ENCODE data around the gene HOXC5. TPM values are rescaled to one million over a fixed set of nuclear protein-coding genes. Genes with fewer than 3 reads are reported as not detected.

HOXC5 gene
- total and polyA plus RNA-seq, 2 donors (not counting 1 experiment from before 2014, with no cell fraction given) = not detected

GRCh38 chr12:54058128-54058768 lies 25.4 kb downstream of the HOXC5 start:
- H3K4me2 ChIP-seq (replicated peaks; ENCODE audit: low read depth, low read length, poor library complexity, severe bottlenecking) = no peak overlapping the region
- 95% methylated on average over 5 of the region's 14 CpGs for WGBS (ENCODE audit: insufficient coverage)
- POLR2A ChIA-PET = no interaction called here

More at GRCh38 chr12:54058128-54058768, 25.4 kb downstream of the HOXC5 start:
- Histone ChIP-seq H2AFZ (ENCODE audit: insufficient read depth, low read depth, low read length, poor library complexity, severe bottlenecking) (no peak overlapping the region), H3K9me3 (ENCODE audit: control extremely low read depth in 1 of 3, control insufficient read depth in 2 of 3, insufficient read depth in 1 of 3, low read length in 2 of 3) (peaks cover 0 to 11% (median 0%) of the 10 kb centered on the region in 3 donors), H3K9ac (ENCODE audit: low read length) (no peak overlapping the region), H3K4me1 (ENCODE audit: control insufficient read depth in 2 of 2, insufficient read depth in 2 of 2, low read length in 2 of 2) (peaks cover 5 to 11% of the 10 kb centered on the region in 2 donors), H3K36me3 (replicated peaks in 1 of 2; ENCODE audit: control extremely low read depth in 1 of 2, control insufficient read depth in 1 of 2, extremely low read depth in 1 of 2, insufficient read depth in 2 of 2, low read length in 1 of 2) (no peaks in the 10 kb centered on the region), H3K27ac (ENCODE audit: low read length in 2 of 2) (no peak overlapping the region), H4K20me1 (ENCODE audit: control insufficient read depth, insufficient read depth, low read length, poor library complexity, severe bottlenecking) (no peaks in the 10 kb centered on the region), H3K27me3 (replicated peaks in 1 of 4; ENCODE audit: control extremely low read depth in 1 of 4, control insufficient read depth in 3 of 4, insufficient read depth in 4 of 4, low read length in 3 of 4) (peaks cover 0 to 50% (median 25%) of the 10 kb centered on the region in 4 experiments), H3K79me2 (ENCODE audit: control insufficient read depth, insufficient read depth, low read length) (no peaks in the 10 kb centered on the region), H3K4me3 (ENCODE audit: control extremely low read depth in 1 of 5, extremely low read depth in 1 of 5, insufficient read depth in 1 of 5, low read depth in 2 of 5, low read length in 4 of 5) (no peak overlapping the region)
- Mint-ChIP-seq H3K27me3 (peaks cover 59% of the 10 kb centered on the region), H3K4me3 (no peak overlapping the region), H3K27ac (no peak overlapping the region), H3K4me1 (peaks cover 17% of the 10 kb centered on the region), H3K9me3 (ENCODE audit: insufficient read depth) (no peaks in the 10 kb centered on the region)
- ATAC-seq (ENCODE audit: low read depth) (no peak), DNase-seq (no peak)
- no peak for TF ChIP-seq CTCF (IDR thresholded peaks at IDR 0.05)
- no peak for TF ChIP-seq EZH2 (IDR thresholded peaks at IDR 0.05; ENCODE audit: borderline replicate concordance, insufficient read depth, low read depth, low read length, poor library complexity, severe bottlenecking)
- CTCF ChIA-PET = no interaction called here
- intact Hi-C loops (cut with micrococcal nuclease) = no loop called here
